Measurements from ENCODE around the gene PEX3.

PEX3 gene

DNA sequence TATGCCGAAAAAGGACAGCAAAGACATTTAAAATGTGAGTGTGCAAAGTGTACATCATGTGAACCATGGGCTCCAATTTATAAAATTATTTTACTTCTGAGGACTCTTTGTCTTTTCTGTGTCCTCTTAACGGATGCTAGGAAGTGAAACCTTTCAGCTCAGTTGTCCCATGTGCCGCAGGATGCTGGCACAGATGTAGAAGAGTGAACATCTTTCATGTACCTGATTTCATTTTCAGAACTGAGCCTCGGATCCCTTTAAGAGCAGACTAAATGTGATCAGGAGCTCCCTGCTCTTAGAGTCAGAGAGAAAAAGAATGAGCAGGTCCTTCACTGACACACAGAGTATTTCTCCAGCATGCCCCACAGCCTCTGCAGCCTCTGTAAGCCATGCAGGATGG, 88.5 kb downstream of the PEX3 start:
- DNase-seq (ENCODE audit: low read depth in 1 of 2, low spot score in 1 of 2), result no peak
- H3K27ac ChIP-seq (replicated peaks), result no peak overlapping the region
- H3K27me3 ChIP-seq (ENCODE audit: insufficient read depth, poor library complexity, severe bottlenecking), result no peaks in the 10 kb centered on the region
- no peak overlapping the region for H3K4me3 ChIP-seq (replicated peaks; ENCODE audit: insufficient read depth, low read length)
- TF ChIP-seq SPI1 (IDR thresholded peaks at IDR 0.05; ENCODE audit: borderline replicate concordance, low read depth) (no peak), GABPA (IDR thresholded peaks at IDR 0.05; ENCODE audit: low read depth) (no peak), POLR2AphosphoS5 (IDR thresholded peaks at IDR 0.05; ENCODE audit: low read depth) (no peak)
- TF ChIP-seq, protein P1, sequence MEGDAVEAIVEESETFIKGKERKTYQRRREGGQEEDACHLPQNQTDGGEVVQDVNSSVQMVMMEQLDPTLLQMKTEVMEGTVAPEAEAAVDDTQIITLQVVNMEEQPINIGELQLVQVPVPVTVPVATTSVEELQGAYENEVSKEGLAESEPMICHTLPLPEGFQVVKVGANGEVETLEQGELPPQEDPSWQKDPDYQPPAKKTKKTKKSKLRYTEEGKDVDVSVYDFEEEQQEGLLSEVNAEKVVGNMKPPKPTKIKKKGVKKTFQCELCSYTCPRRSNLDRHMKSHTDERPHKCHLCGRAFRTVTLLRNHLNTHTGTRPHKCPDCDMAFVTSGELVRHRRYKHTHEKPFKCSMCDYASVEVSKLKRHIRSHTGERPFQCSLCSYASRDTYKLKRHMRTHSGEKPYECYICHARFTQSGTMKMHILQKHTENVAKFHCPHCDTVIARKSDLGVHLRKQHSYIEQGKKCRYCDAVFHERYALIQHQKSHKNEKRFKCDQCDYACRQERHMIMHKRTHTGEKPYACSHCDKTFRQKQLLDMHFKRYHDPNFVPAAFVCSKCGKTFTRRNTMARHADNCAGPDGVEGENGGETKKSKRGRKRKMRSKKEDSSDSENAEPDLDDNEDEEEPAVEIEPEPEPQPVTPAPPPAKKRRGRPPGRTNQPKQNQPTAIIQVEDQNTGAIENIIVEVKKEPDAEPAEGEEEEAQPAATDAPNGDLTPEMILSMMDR (IDR thresholded peaks at IDR 0.05; ENCODE audit: insufficient read depth, low read length), result no peak
- TF ChIP-seq, protein P2, sequence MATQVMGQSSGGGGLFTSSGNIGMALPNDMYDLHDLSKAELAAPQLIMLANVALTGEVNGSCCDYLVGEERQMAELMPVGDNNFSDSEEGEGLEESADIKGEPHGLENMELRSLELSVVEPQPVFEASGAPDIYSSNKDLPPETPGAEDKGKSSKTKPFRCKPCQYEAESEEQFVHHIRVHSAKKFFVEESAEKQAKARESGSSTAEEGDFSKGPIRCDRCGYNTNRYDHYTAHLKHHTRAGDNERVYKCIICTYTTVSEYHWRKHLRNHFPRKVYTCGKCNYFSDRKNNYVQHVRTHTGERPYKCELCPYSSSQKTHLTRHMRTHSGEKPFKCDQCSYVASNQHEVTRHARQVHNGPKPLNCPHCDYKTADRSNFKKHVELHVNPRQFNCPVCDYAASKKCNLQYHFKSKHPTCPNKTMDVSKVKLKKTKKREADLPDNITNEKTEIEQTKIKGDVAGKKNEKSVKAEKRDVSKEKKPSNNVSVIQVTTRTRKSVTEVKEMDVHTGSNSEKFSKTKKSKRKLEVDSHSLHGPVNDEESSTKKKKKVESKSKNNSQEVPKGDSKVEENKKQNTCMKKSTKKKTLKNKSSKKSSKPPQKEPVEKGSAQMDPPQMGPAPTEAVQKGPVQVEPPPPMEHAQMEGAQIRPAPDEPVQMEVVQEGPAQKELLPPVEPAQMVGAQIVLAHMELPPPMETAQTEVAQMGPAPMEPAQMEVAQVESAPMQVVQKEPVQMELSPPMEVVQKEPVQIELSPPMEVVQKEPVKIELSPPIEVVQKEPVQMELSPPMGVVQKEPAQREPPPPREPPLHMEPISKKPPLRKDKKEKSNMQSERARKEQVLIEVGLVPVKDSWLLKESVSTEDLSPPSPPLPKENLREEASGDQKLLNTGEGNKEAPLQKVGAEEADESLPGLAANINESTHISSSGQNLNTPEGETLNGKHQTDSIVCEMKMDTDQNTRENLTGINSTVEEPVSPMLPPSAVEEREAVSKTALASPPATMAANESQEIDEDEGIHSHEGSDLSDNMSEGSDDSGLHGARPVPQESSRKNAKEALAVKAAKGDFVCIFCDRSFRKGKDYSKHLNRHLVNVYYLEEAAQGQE (IDR thresholded peaks at IDR 0.05; ENCODE audit: insufficient replicate concordance, low read depth), result no peak

DNA sequence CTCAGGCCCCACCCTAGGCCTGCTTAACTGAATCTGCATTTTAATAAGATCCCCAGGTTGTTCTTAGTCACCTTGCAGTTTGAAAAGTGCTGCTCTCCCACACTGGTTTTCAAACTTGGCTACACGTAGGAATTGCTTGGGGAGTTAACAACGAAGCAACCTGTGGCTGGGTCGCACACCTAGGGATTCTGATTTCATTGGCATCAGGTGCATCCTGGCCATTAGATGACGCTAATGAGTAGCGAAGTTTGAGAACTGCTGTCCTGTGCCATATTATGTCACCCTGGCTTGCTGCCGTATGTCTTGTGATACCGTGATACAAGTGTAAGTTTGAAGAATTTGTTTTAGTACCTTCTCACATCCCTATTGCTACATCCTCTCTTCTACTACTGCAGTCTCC, 89.1 kb downstream of the PEX3 start:
- Histone ChIP-seq H3K27ac (replicated peaks) (no peak overlapping the region), H3K27me3 (ENCODE audit: insufficient read depth, poor library complexity, severe bottlenecking) (no peaks in the 10 kb centered on the region), H3K4me3 (replicated peaks; ENCODE audit: insufficient read depth, low read length) (no peak overlapping the region)
- TF ChIP-seq GABPA (IDR thresholded peaks at IDR 0.05; ENCODE audit: low read depth) (no peak), SPI1 (IDR thresholded peaks at IDR 0.05; ENCODE audit: borderline replicate concordance, low read depth) (no peak), POLR2AphosphoS5 (IDR thresholded peaks at IDR 0.05; ENCODE audit: low read depth) (no peak)
- TF ChIP-seq, protein P2 (IDR thresholded peaks at IDR 0.05; ENCODE audit: insufficient replicate concordance, low read depth), result no peak
- TF ChIP-seq, protein P1 (IDR thresholded peaks at IDR 0.05; ENCODE audit: insufficient read depth, low read length), result no peak
- DNase-seq (ENCODE audit: low read depth in 1 of 2, low spot score in 1 of 2), result no peak

DNA sequence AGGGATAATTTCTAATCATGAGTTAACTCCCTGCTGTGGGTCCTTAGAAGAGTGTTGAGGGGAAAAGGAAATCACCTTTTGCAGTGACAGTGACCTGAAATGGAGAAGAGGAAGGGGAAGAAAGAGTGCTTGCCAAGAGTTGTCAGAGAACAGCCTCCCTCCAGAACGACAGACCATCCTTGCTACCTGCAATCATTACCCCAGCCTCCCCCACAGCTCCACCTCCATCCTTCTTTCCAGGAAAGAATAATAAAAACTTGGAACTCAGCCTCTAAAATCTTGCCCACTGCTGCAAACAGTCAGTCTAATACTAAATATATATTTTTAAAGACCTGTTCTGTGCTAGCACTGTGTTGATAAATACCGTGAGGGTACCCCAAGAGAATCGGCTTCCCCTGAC, 89.6 kb downstream of the PEX3 start:
- Histone ChIP-seq H3K27me3 (ENCODE audit: insufficient read depth, poor library complexity, severe bottlenecking) (no peaks in the 10 kb centered on the region), H3K27ac (replicated peaks) (no peak overlapping the region), H3K4me3 (replicated peaks; ENCODE audit: insufficient read depth, low read length) (no peak overlapping the region)
- TF ChIP-seq SPI1 (IDR thresholded peaks at IDR 0.05; ENCODE audit: borderline replicate concordance, low read depth), result no peak
- no peak for TF ChIP-seq GABPA (IDR thresholded peaks at IDR 0.05; ENCODE audit: low read depth)
- TF ChIP-seq, protein P2 (IDR thresholded peaks at IDR 0.05; ENCODE audit: insufficient replicate concordance, low read depth), result no peak
- TF ChIP-seq, protein P1 (IDR thresholded peaks at IDR 0.05; ENCODE audit: insufficient read depth, low read length), result no peak
- no peak for TF ChIP-seq POLR2AphosphoS5 (IDR thresholded peaks at IDR 0.05; ENCODE audit: low read depth)
- DNase-seq (ENCODE audit: low read depth in 1 of 2, low spot score in 1 of 2), result no peak

All from HL-60 (cell line).